ENCODE data around the gene KRTAP10-2.

The KRTAP10-2 gene

GRCh38 chr21:44537930-44538911 lies 13.1 kb downstream of the KRTAP10-2 start:
- no peak for DNase-seq

DNA sequence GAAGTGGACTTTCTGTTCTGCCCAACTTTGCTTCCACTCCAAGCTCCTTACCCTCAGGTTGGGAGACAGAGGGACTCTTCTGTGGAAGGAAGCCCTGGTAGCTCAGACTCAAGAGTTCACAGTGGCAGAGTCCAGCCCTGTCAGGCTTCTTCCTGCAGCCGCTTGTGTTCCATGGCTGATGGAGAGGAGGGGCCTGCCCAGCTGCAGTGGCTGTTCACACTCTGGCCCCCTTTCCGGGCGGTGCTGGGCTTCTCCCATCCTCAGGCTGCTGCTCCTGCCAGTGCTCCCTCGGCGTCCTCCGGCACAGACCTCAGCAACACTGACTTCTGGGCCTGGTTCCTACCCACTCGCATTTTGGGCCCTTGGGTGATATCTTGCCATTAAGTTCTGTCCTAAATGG lies 15.3 kb downstream of the KRTAP10-2 start:
- no peak for DNase-seq

DNA sequence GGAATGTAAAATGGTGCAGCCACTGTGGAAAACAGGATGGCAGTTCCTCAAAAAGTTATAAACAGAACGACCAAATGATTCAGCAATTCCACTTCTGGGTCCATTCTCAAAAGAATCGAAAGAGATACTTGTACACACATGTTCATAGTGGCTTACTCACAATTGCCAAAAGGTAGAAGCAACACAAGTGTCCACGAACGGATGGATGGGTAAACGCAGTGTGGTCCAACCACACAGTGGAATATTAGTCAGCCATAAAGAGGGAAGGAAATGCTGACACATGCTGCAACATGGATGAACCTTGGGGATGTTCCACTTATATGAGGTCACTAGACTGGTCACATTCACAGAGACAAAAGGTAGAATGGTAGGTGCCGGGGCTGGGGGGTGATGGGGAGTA lies 16.6 kb downstream of the KRTAP10-2 start:
- DNase-seq, result no peak

GRCh38 chr21:44533891-44534627 lies 17.2 kb downstream of the KRTAP10-2 start:
- DNase-seq, result no peak

GRCh38 chr21:44533121-44533890 lies 18.0 kb downstream of the KRTAP10-2 start:
- DNase-seq, result no peak

DNA sequence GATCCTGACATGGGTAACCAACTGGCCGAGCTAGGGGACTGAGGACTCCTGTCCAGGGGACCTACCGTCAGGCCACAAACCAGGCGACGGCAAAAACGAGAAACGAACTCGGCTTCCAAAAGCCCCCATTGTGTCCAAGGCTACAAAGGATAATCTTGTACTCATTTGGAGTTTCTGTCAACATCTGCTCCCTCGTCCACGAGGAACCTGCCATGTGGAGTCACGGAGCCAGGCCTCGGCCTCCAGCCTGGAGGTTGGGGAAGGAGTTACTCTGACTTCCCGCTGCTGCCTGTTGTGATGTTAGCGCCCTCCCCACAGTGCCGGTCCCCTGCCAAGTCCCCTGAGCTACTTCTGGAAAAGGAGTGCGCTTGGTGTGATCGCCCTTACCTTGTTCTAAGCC lies 18.6 kb downstream of the KRTAP10-2 start:
- DNase-seq, result no peak

- no peak for DNase-seq
These were observed 19.4 kb downstream of the KRTAP10-2 start for GRCh38 chr21:44531606-44532564.

DNA sequence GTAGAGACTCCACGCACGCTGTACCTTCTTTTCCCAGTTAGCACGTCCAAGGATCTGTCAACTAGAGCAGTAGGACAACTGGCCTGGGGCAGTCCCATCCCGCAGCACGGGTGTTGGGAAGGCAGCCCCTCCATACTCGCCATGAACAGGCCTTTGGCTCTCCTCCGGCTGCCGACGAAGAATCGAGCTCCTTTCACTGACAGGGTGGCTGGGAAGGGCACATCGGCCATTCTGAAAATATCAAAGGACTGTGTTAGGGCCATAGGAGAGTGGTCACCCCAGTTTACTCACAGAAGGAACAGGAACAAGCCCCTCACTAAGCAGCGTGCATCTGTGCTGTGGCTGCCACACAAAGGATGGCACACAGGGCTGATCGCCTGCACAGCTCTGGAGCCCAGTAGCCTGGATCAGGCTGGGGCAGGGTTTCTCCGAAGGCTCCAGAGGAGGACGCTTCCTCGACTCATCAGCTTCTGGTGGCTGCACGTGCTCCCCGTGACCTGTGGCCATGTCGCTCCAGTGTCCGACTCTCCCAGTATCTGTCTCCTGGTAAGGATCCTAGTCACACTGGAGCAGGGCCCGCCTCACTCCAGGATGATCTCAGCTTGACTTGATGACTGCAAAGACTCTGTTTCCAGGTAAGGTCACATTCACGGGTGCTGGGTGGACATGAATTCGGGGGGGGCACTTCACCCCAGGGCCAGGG lies 20.3 kb downstream of the KRTAP10-2 start:
- no peak for DNase-seq

GRCh38 chr21:44530221-44530902 lies 20.9 kb downstream of the KRTAP10-2 start:
- DNase-seq, result no peak

GRCh38 chr21:44529503-44530125 lies 21.7 kb downstream of the KRTAP10-2 start:
- DNase-seq, result no peak

DNA sequence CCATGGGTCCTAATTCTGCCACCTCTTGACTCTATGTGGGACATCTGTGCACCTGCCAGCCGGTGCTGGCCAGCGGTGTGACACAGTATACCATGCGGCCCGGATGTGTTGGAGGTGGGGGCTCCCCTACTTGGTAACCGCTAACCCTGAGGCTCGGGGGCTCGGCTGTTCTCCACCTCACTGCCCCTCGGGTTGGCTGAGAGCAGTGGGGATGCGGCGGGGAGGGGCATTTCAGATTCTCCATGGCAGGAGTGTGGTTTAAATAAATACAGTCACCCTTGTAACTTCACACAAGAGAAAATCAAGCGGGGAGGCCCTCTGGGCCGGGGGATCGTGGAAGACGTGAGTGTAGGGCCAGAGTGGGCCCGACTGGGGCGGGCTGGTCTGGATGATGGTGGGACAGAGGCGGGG lies 22.3 kb downstream of the KRTAP10-2 start:
- no peak for DNase-seq

- no peak for DNase-seq
These were observed 22.7 kb downstream of the KRTAP10-2 start for GRCh38 chr21:44528634-44528995.

GRCh38 chr21:44527983-44528633 lies 23.2 kb downstream of the KRTAP10-2 start:
- no peak for DNase-seq

GRCh38 chr21:44527156-44527982 lies 23.9 kb downstream of the KRTAP10-2 start:
- DNase-seq, result no peak

DNA sequence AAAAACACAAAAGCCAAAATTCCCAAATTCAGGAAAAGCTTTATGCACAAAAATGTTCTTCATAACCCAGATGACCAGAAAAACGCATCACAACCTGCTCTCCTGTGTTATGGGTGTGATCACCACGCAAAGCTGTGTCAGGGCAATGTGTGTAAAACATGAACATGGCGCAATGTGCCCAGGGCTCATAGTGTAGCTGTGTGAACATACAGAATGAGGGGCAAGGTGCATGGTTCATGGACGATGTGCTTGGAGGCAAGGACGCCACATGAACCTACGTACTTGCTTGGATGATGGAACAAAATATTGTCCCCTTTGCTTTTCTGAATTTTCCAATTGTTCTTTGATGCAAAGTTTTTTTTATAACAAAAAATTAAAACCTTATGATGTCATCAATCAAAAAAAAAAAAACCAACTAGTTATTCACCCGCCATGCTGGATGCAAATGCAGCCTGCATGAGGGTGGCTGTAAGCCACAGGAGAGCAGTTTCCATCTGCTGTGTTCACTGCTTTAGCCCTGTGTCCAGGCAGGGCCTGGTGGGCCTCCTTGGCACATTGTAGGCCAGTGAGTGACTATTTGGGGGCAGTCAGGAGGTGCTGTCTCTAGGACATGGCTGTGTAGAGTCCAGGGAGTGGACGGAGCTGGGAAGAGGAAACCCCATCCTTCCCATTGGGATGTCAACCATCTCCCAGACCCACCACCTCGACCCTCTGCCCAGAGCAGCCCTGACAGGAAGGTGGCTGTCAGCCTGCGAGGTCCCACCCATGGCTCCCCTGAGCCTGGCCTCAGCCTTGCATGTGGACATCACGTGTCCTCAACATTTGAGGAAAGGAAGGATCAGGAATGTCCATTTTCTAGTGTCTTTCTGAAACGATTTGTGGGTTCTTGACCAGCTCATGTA lies 25.0 kb downstream of the KRTAP10-2 start:
- DNase-seq, result no peak

GRCh38 chr21:44525391-44526095 lies 25.8 kb downstream of the KRTAP10-2 start:
- DNase-seq, result no peak

All from NCI-H1048 (cell line).